ENCODE results near the gene IDI1. TPM values are rescaled to one million over a fixed set of nuclear protein-coding genes. Genes with fewer than 3 reads are reported as not detected.

Gene IDI1
- total and polyA plus RNA-seq, 10 donors, result 43.9 to 136 (median 65.5) TPM

- Histone ChIP-seq H3K4me1 (peaks cover 51 to 90% (median 77%) of the 10 kb centered on the region in 6 donors), H3K27ac (peak within 1 kb of the TSS; percentile 96 to 100 (median 100)), H3K27me3 (replicated peaks in 1 of 7) (no peaks in the 10 kb centered on the region), H3K36me3 (peaks cover 0 to 50% (median 24%) of the 10 kb centered on the region in 6 donors), H3K9me3 (no peaks in the 10 kb centered on the region), H3K4me3 (peak within 1 kb of the TSS; percentile 88 to 99 (median 95))
- TF ChIP-seq CTCF (IDR thresholded peaks at IDR 0.05 in 8 of 11, conservative IDR thresholded peaks at IDR 0.05 in 3 of 11) (no peak), POLR2AphosphoS5 (IDR thresholded peaks at IDR 0.05) (peak; percentile 91 to 97 (median 92)), POLR2A (IDR thresholded peaks at IDR 0.05) (peak in 1 of 3 donors; percentile 47)
- peak; percentile 97 for DNase-seq
- 0 to 1% (median 0%) methylated on average over 18 to 87 of the region's 87 CpGs for WGBS, 5 donors
- intact Hi-C loops (cut with DNase I; ENCODE audit: low total_unique reads), result loop anchor here (5.0 kb wide), 1 partner anchor 124 kb away; the partner anchor contains the start of gene LARP4B
Observed at GRCh38 chr10:1056326-1057105, 7.6 kb upstream of the IDI1 start, which contains the start of gene WDR37. WDR37 (plus strand) TSS chr10:1056385; CDS start chr10:1072156, 15,771 bp downstream.

GRCh38 chr10:1054684-1055083, 5.8 kb upstream of the IDI1 start:
- 70 to 77% (median 74%) methylated on average over 6 of the region's 6 CpGs for WGBS, 5 donors
- Histone ChIP-seq H3K4me3 (peak overlapping the region in 6 of 8 donors; percentile 88 to 99 (median 95)), H3K27ac (peak overlapping the region in 7 of 8 donors; percentile 99 to 100 (median 100)), H3K4me1 (peaks cover 60 to 90% (median 78%) of the 10 kb centered on the region in 6 donors), H3K27me3 (replicated peaks in 1 of 7) (no peaks in the 10 kb centered on the region), H3K36me3 (peaks cover 0 to 57% (median 26%) of the 10 kb centered on the region in 6 donors), H3K9me3 (no peaks in the 10 kb centered on the region)
- TF ChIP-seq CTCF (IDR thresholded peaks at IDR 0.05 in 8 of 11, conservative IDR thresholded peaks at IDR 0.05 in 3 of 11) (no peak), POLR2A (IDR thresholded peaks at IDR 0.05) (no peak), POLR2AphosphoS5 (IDR thresholded peaks at IDR 0.05) (no peak)
- DNase-seq, result no peak
- intact Hi-C loops (cut with DNase I; ENCODE audit: low total_unique reads), result loop anchor here (5.0 kb wide), 1 partner anchor 122 kb away; the partner anchor contains the start of gene LARP4B

GRCh38 chr10:1050554-1050953, 1.6 kb upstream of the IDI1 start:
- Histone ChIP-seq H3K27ac (peak overlapping the region in 7 of 8 donors; percentile 12 to 100 (median 98)), H3K4me3 (peak overlapping the region in 4 of 8 donors; percentile 66 to 91 (median 68)), H3K9me3 (no peaks in the 10 kb centered on the region), H3K27me3 (replicated peaks in 1 of 7) (no peaks in the 10 kb centered on the region), H3K4me1 (peaks cover 50 to 79% (median 66%) of the 10 kb centered on the region in 6 donors), H3K36me3 (peaks cover 0 to 45% (median 22%) of the 10 kb centered on the region in 6 donors)
- intact Hi-C loops (cut with DNase I; ENCODE audit: low total_unique reads), result no loop called here
- WGBS, 5 donors, result 48 to 68% (median 58%) methylated on average over 4 of the region's 4 CpGs
- TF ChIP-seq POLR2A (IDR thresholded peaks at IDR 0.05) (no peak), POLR2AphosphoS5 (IDR thresholded peaks at IDR 0.05) (peak in 1 of 3 donors; percentile 14), CTCF (IDR thresholded peaks at IDR 0.05 in 8 of 11, conservative IDR thresholded peaks at IDR 0.05 in 3 of 11) (peak in 1 of 11 experiments; percentile 15)
- DNase-seq, result no peak

- 37 to 53% (median 51%) methylated on average over 5 of the region's 5 CpGs for WGBS, 5 donors
- peak overlapping the region; percentile 97 to 100 (median 98) for H3K27ac ChIP-seq
- TF ChIP-seq POLR2AphosphoS5 (IDR thresholded peaks at IDR 0.05), result no peak
- TF ChIP-seq CTCF (IDR thresholded peaks at IDR 0.05 in 8 of 11, conservative IDR thresholded peaks at IDR 0.05 in 3 of 11), result no peak
- no peak for TF ChIP-seq POLR2A (IDR thresholded peaks at IDR 0.05)
Observed at GRCh38 chr10:1050145-1050544, 1.2 kb upstream of the IDI1 start.

More at GRCh38 chr10:1050145-1050544, 1.2 kb upstream of the IDI1 start:
- H3K27me3 ChIP-seq (replicated peaks in 1 of 7), result no peaks in the 10 kb centered on the region
- no peaks in the 10 kb centered on the region for H3K9me3 ChIP-seq
- no peak for DNase-seq
- H3K36me3 ChIP-seq, result peaks cover 0 to 45% (median 22%) of the 10 kb centered on the region in 6 donors
- intact Hi-C loops (cut with DNase I; ENCODE audit: low total_unique reads), result no loop called here
- peak overlapping the region; percentile 54 to 91 (median 68) for H3K4me3 ChIP-seq
- peaks cover 47 to 79% (median 66%) of the 10 kb centered on the region in 6 donors for H3K4me1 ChIP-seq
